A549 treated with Mapracorat at 1 μM for 4 hours (cell line): Measurements from ENCODE around the gene RAD9B. TPM values are rescaled to one million over a fixed set of nuclear protein-coding genes. Genes with fewer than 3 reads are reported as not detected.

Experiments used
- total RNA-seq: library from RNA; stranded (reverse); fragments of 200-300 nt; extraction: Qiagen RNA extraction; gene quantifications from 5 replicates; pipeline ENCODE4 v1.2.3, GENCODE V29; 2022

The RAD9B gene
- total RNA-seq: 0.13 to 0.55 TPM (median 0.22 TPM) in 5 replicates

GRCh38 chr12:110501752-110502738 lies at the start of gene RAD9B, which contains the start of gene VPS29:
RAD9B (plus strand) TSS chr12:110502331; CDS start chr12:110502338, 7 bp downstream.
VPS29 (minus strand) TSS chr12:110502111; CDS start chr12:110502051, 60 bp downstream.

GRCh38 chr12:110468214-110469048 lies 33.7 kb upstream of the RAD9B start, which contains the start of the genes FAM216A and GPN3:
FAM216A (plus strand) TSS chr12:110468845; CDS start chr12:110468876, 31 bp downstream.
GPN3 (minus strand) TSS chr12:110468257; CDS start chr12:110468203, 54 bp downstream.

Other genes starting within 250 kb of the RAD9B start
- 238 to 302 TPM (median 280 TPM) in 5 replicates for gene ATP2A2, start 221.1 kb upstream of the RAD9B start, total RNA-seq
- 48.7 to 57.3 TPM (median 55.4 TPM) in 5 replicates for gene ANAPC7, start 98.6 kb upstream of the RAD9B start, total RNA-seq
- 441 to 718 TPM (median 446 TPM) in 5 replicates for gene ARPC3, start 52.0 kb upstream of the RAD9B start, total RNA-seq
- 27.2 to 37.2 TPM (median 34.8 TPM) in 5 replicates for gene GPN3, start 34.1 kb upstream of the RAD9B start, total RNA-seq
- gene FAM216A, start 33.5 kb upstream of the RAD9B start, total RNA-seq: 18.4 to 21.9 TPM (median 19.3 TPM) in 5 replicates
- 140 to 173 TPM (median 158 TPM) in 5 replicates for gene VPS29, start 220 bp upstream of the RAD9B start, total RNA-seq
- 23.0 to 29.3 TPM (median 28.2 TPM) in 5 replicates for gene PPTC7, start 81.0 kb downstream of the RAD9B start, total RNA-seq
- 28.3 to 35.2 TPM (median 31.8 TPM) in 5 replicates for gene TCTN1, start 111.8 kb downstream of the RAD9B start, total RNA-seq
- 0.38 to 0.98 TPM (median 0.65 TPM) in 5 replicates for gene HVCN1, start 186.8 kb downstream of the RAD9B start, total RNA-seq
- 126 to 156 TPM (median 153 TPM) in 5 replicates for gene PPP1CC, start 240.6 kb downstream of the RAD9B start, total RNA-seq